ENCODE results near the gene KMT5B. TPM values are rescaled to one million over a fixed set of nuclear protein-coding genes. Genes with fewer than 3 reads are reported as not detected.

KMT5B gene
- total RNA-seq, 1 donor from 2014 or later = 43.7 TPM

- Mint-ChIP-seq H3K27ac (ENCODE audit: unreplicated experiment) (no peak overlapping the region), H3K4me1 (no peaks in the 10 kb centered on the region), H3K9me3 (no peaks in the 10 kb centered on the region), H3K36me3 (ENCODE audit: low read depth) (peaks cover 5% of the 10 kb centered on the region), H3K27me3 (ENCODE audit: low read depth) (no peaks in the 10 kb centered on the region), H3K4me3 (no peak overlapping the region)
- TF ChIP-seq, protein P1, sequence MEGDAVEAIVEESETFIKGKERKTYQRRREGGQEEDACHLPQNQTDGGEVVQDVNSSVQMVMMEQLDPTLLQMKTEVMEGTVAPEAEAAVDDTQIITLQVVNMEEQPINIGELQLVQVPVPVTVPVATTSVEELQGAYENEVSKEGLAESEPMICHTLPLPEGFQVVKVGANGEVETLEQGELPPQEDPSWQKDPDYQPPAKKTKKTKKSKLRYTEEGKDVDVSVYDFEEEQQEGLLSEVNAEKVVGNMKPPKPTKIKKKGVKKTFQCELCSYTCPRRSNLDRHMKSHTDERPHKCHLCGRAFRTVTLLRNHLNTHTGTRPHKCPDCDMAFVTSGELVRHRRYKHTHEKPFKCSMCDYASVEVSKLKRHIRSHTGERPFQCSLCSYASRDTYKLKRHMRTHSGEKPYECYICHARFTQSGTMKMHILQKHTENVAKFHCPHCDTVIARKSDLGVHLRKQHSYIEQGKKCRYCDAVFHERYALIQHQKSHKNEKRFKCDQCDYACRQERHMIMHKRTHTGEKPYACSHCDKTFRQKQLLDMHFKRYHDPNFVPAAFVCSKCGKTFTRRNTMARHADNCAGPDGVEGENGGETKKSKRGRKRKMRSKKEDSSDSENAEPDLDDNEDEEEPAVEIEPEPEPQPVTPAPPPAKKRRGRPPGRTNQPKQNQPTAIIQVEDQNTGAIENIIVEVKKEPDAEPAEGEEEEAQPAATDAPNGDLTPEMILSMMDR (conservative IDR thresholded peaks at IDR 0.05) = no peak
- DNase-seq (ENCODE audit: low read depth, low spot score) = no peak
These were observed 64.2 kb downstream of the KMT5B start for GRCh38 chr11:68148879-68149278.

GRCh38 chr11:68148071-68148805 is 64.9 kb downstream of the KMT5B start:
- no peaks in the 10 kb centered on the region for H3K27me3 Mint-ChIP-seq (ENCODE audit: low read depth)
- no peaks in the 10 kb centered on the region for H3K4me1 Mint-ChIP-seq
- H3K4me3 Mint-ChIP-seq = no peak overlapping the region
- peaks cover 3% of the 10 kb centered on the region for H3K36me3 Mint-ChIP-seq (ENCODE audit: low read depth)
- no peaks in the 10 kb centered on the region for H3K9me3 Mint-ChIP-seq
- no peak overlapping the region for H3K27ac Mint-ChIP-seq (ENCODE audit: unreplicated experiment)
- TF ChIP-seq, protein P1 (conservative IDR thresholded peaks at IDR 0.05) = no peak
- DNase-seq (ENCODE audit: low read depth, low spot score) = no peak

DNA sequence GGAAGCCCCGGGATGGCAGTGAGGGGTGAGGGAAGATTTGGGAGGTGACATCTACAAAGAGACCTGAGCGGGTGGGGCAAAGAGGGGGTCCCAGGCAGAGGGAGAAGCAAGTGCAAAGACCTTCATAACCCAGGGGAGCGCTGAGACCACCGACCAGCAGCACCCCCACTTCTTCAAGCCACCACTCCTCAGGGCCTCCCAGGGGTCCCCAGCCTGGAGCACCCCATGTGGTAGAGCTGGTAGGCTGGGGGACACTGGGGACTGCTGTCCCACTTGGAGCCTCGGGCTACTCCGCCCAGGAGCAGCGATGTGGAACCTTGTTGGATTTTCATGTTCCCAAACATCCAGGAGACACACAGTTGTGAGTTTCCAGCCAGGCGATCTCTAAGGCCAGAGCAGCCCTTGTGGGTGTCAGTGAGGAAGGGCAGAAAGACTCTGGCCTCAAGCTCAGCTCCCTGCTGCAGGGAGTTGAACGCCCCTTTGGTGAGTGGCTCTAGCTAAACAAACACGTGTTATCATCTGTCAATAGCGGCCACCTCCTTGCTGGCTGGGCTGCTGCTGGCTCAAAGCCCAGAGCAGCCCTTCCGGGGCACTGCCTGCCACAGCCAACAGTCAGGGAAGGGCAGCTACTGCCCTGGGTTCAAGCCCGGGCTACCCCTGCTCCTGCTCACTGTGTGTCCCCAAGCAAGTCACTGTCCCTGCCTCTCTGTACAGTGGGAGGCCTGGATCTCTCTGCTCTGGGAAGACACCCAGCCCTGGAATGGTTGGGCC is 66.2 kb downstream of the KMT5B start:
- H3K27ac Mint-ChIP-seq (ENCODE audit: unreplicated experiment) = no peak overlapping the region
- no peaks in the 10 kb centered on the region for H3K36me3 Mint-ChIP-seq (ENCODE audit: low read depth)
- H3K9me3 Mint-ChIP-seq = no peaks in the 10 kb centered on the region
- DNase-seq (ENCODE audit: low read depth, low spot score) = no peak
- no peaks in the 10 kb centered on the region for H3K4me1 Mint-ChIP-seq
- no peak overlapping the region for H3K4me3 Mint-ChIP-seq
- no peaks in the 10 kb centered on the region for H3K27me3 Mint-ChIP-seq (ENCODE audit: low read depth)
- TF ChIP-seq, protein P1 (conservative IDR thresholded peaks at IDR 0.05) = no peak

DNA sequence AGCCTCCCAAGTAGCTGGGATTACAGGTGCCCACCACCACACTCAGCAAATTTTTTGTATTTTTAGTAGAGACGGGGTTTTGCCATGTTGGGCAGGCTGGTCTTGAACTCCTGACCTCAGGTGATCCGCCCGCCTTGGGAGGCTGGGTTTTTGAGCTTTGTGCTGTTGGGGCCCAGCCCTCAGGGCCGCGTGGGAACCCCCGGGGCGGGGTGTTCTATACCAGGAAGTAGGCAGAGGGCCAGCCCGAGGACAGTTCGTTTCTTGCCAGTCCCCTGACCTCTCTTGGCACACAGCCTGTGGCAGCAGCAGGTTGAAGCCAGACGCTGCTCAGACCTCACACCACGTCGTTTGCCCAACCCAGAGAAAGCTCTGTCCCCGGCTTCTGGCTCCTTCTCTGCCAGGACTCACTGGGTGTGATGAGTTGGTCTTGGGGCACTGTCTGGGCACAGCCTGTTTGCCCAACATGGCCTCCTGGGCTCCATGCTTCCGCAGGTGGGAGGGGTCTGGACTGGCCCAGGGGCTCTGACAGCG is 67.0 kb downstream of the KMT5B start:
- Mint-ChIP-seq H3K27me3 (ENCODE audit: low read depth) (no peaks in the 10 kb centered on the region), H3K36me3 (ENCODE audit: low read depth) (no peaks in the 10 kb centered on the region), H3K4me1 (no peaks in the 10 kb centered on the region), H3K4me3 (no peak overlapping the region), H3K9me3 (no peaks in the 10 kb centered on the region), H3K27ac (ENCODE audit: unreplicated experiment) (peak overlapping the region; percentile 12)
- TF ChIP-seq, protein P1 (conservative IDR thresholded peaks at IDR 0.05) = no peak
- no peak for DNase-seq (ENCODE audit: low read depth, low spot score)

DNA sequence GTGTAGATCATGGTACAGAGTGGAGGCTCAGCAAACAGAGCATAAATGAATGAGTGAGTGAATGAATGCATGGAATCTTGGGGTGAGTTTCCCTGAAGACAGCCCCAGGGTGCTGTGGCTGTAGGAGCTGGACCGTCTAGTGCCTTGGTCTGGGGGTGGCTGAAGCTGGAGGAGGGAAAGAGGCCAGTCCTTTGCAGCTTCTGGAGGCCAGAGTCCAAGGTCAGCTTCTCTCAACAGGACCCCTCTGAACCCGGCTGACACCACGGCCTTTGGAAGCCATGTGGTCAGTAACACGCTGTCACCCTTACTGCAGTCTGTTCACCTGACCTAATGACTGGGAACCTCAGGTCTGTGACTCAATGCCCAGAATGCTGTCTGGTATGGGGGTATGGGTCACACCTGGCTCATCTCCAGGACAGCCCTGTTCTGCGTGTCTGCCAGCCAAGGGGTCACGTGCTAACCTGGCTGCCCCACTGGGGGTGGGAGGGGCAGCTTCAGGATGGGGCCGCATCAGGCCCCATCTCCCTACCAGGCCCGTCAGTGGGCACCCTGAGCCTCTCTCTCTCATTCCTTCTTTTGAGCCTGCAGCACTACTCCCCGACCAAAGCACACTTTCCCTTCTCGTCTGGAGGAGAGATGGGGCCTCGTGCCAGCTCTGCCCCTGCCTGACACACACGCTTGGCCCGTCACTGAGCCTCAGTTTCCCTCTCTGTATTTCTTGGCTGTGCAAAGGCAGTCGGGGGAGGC is 67.8 kb downstream of the KMT5B start:
- no peak for DNase-seq (ENCODE audit: low read depth, low spot score)
- H3K4me3 Mint-ChIP-seq = no peak overlapping the region
- H3K4me1 Mint-ChIP-seq = no peaks in the 10 kb centered on the region
- H3K27ac Mint-ChIP-seq (ENCODE audit: unreplicated experiment) = no peak overlapping the region
- H3K36me3 Mint-ChIP-seq (ENCODE audit: low read depth) = no peaks in the 10 kb centered on the region
- H3K9me3 Mint-ChIP-seq = no peaks in the 10 kb centered on the region
- TF ChIP-seq, protein P1 (conservative IDR thresholded peaks at IDR 0.05) = no peak
- H3K27me3 Mint-ChIP-seq (ENCODE audit: low read depth) = no peaks in the 10 kb centered on the region
